B cell (primary cell): ENCODE measurements around the gene AGO3. TPM values are rescaled to one million over a fixed set of nuclear protein-coding genes. Genes with fewer than 3 reads are reported as not detected.

Source experiments
- ATAC-seq: fragments of 200-7000 bp; cut with Tn5 transposase; one replicate; pipeline ENCODE4 v1.10.0; 2021; ENCODE audit warnings: low read depth, mild to moderate bottlenecking, moderate number of reproducible peaks, moderate library complexity
- CTCF ChIA-PET: fragments of 350-600 bp; sonication (Branson Sonifier 250); formaldehyde crosslinking; loops from one replicate; lab custom pipeline; 2021; ENCODE audit warnings: antibody characterized with exemption, inconsistent platforms; lab: Charles Lee
- POLR2A ChIA-PET: fragments of 350-600 bp; sonication (Branson Sonifier 250); formaldehyde crosslinking; loops from one replicate; lab custom pipeline; 2021; ENCODE audit warnings: antibody characterized with exemption; lab: Charles Lee
- DNase-seq: peaks from one replicate; pipeline ENCODE4 v3.0.0; 2013
- H2AFZ ChIP-seq: 2 replicates; pipeline ENCODE4 v1.6.1; 2012; ENCODE audit warnings: mild to moderate bottlenecking, low read depth, low read length; ENCODE audit not compliant: insufficient read depth, poor library complexity, severe bottlenecking
- H3K27ac ChIP-seq, 2 donors: 1 replicate in 1 of 2; 2 replicates in 1 of 2; pipeline ENCODE4 v1.5.1; 2012 to 2013; ENCODE audit warnings: low read length in 2 of 2, mild to moderate bottlenecking in 2 of 2, moderate library complexity in 1 of 2
- H3K27me3 ChIP-seq, 4 experiments: fragments of 200-600 bp in 1 of 4; sonication (generic) in 1 of 4; replicated peaks in 1 of 4; 1 replicate in 2 of 4; 2 replicates in 2 of 4; pipeline versions ENCODE4 v1.6.1 to v1.7.0; 2013 to 2016; ENCODE audit warnings: low read length in 3 of 4, mild to moderate bottlenecking in 2 of 4, mixed read lengths in 1 of 4, moderate library complexity in 1 of 4; ENCODE audit not compliant: insufficient read depth in 4 of 4, control insufficient read depth in 3 of 4; ENCODE audit errors: control extremely low read depth in 1 of 4
- H3K36me3 ChIP-seq, 2 experiments: replicated peaks in 1 of 2; 1 replicate in 1 of 2; 2 replicates in 1 of 2; pipeline versions ENCODE4 v1.6.1 to v1.7.1; 2013; ENCODE audit warnings: low read length in 1 of 2; ENCODE audit not compliant: insufficient read depth in 2 of 2, control insufficient read depth in 1 of 2; ENCODE audit errors: control extremely low read depth in 1 of 2, extremely low read depth in 1 of 2
- H3K4me1 ChIP-seq, 2 donors: fragments of 200-600 bp in 1 of 2; sonication (generic) in 1 of 2; 1 replicate in 1 of 2; 2 replicates in 1 of 2; pipeline versions ENCODE4 v1.5.1 to v1.6.1; 2013 to 2017; ENCODE audit warnings: low read length in 2 of 2; ENCODE audit not compliant: control insufficient read depth in 2 of 2, insufficient read depth in 2 of 2
- H3K4me2 ChIP-seq: replicated peaks from 2 replicates; pipeline ENCODE3; 2012; ENCODE audit warnings: mild to moderate bottlenecking, low read depth, low read length; ENCODE audit not compliant: poor library complexity, severe bottlenecking
- H3K4me3 ChIP-seq, 5 experiments: fragments of 200-600 bp in 1 of 5; sonication (generic) in 1 of 5; 1 replicate in 3 of 5; 2 replicates in 2 of 5; pipeline versions ENCODE4 v1.5.1 to v1.7.0; 2011 to 2016; ENCODE audit warnings: low read length in 4 of 5, mild to moderate bottlenecking in 4 of 5, low read depth in 2 of 5, control low read depth in 1 of 5, moderate library complexity in 1 of 5; ENCODE audit not compliant: insufficient read depth in 1 of 5; ENCODE audit errors: control extremely low read depth in 1 of 5, extremely low read depth in 1 of 5
- H3K79me2 ChIP-seq: fragments of 200-600 bp; sonication (generic); one replicate; pipeline ENCODE4 v1.6.0; 2016; ENCODE audit warnings: low read length; ENCODE audit not compliant: control insufficient read depth, insufficient read depth
- H3K9ac ChIP-seq: fragments of 200-600 bp; sonication (generic); 2 replicates; pipeline ENCODE4 v1.6.1; 2017; ENCODE audit warnings: mild to moderate bottlenecking, low read length, moderate library complexity
- H3K9me3 ChIP-seq, 3 donors: one replicate each; pipeline versions ENCODE4 v1.6.1 to v1.7.1; 2013; ENCODE audit warnings: low read length in 2 of 3; ENCODE audit not compliant: control insufficient read depth in 2 of 3, insufficient read depth in 1 of 3; ENCODE audit errors: control extremely low read depth in 1 of 3
- H4K20me1 ChIP-seq: 2 replicates; pipeline ENCODE4 v1.6.0; 2012; ENCODE audit warnings: mild to moderate bottlenecking, low read length; ENCODE audit not compliant: insufficient read depth, control insufficient read depth, poor library complexity, severe bottlenecking
- H3K27ac Mint-ChIP-seq: one replicate; pipeline ENCODE4 v1.8.0; 2021; ENCODE audit warnings: mixed read lengths
- H3K27me3 Mint-ChIP-seq: one replicate; pipeline ENCODE4 v1.8.0; 2021; ENCODE audit warnings: mixed read lengths
- H3K4me1 Mint-ChIP-seq: one replicate; pipeline ENCODE4 v1.8.0; 2021; ENCODE audit warnings: mixed read lengths
- H3K4me3 Mint-ChIP-seq: one replicate; pipeline ENCODE4 v1.8.0; 2021; ENCODE audit warnings: mixed read lengths
- H3K9me3 Mint-ChIP-seq: one replicate; pipeline ENCODE4 v1.8.0; 2022; ENCODE audit warnings: mixed read lengths; ENCODE audit not compliant: insufficient read depth
- CTCF ChIP-seq: fragments of 200-600 bp; IDR thresholded peaks from one replicate; pipeline ENCODE4 v1.8.0; 2022; ENCODE audit warnings: antibody characterized with exemption, mild to moderate bottlenecking
- EZH2 ChIP-seq: IDR thresholded peaks from 2 replicates; pipeline ENCODE4 v1.6.1; 2012; ENCODE audit warnings: borderline replicate concordance, low read depth, mild to moderate bottlenecking, moderate library complexity, low read length; ENCODE audit not compliant: insufficient read depth, poor library complexity, severe bottlenecking
- WGBS: methylation state at CpG from one replicate; pipeline ENCODE4 v1.1.5; 2013; ENCODE audit warnings: missing lambda C conversion rate; ENCODE audit not compliant: insufficient coverage; 5-methylcytosine and 5-hydroxymethylcytosine counted together
- intact Hi-C: fragments of 100-400 bp; cut with micrococcal nuclease; formaldehyde crosslinking; loops from one replicate; pipeline ENCODE4 v1.10.0; 2022
- polyA plus RNA-seq: library from polyadenylated mRNA; depleted of rRNA; stranded (reverse); fragments of >200 nt; gene quantifications from 2 replicates; pipeline ENCODE4 v1.2.3, GENCODE V29; 2012
- total RNA-seq, 2 donors: library from RNA; stranded (reverse); fragments of 120-200 nt in 1 of 2; gene quantifications; 1 replicate in 1 of 2; 2 replicates in 1 of 2; pipeline versions ENCODE4 v1.2.3 to v1.2.4, GENCODE V29; 2013 to 2022

AGO3 gene
- total and polyA plus RNA-seq, 2 donors (not counting 1 experiment from before 2014, with no cell fraction given), result 5.1 to 44.9 TPM

- Mint-ChIP-seq H3K9me3 (no peaks in the 10 kb centered on the region), H3K4me1 (peaks cover 32% of the 10 kb centered on the region), H3K27me3 (no peaks in the 10 kb centered on the region), H3K4me3 (peak overlapping the region; percentile 23), H3K27ac (peak overlapping the region; percentile 96)
- ATAC-seq (peak; percentile 99), DNase-seq (peak; percentile 88)
- WGBS, result 0% methylated on average over 1 of the region's 6 CpGs
- Histone ChIP-seq H3K36me3 (peaks cover 0 to 52% of the 10 kb centered on the region in 2 experiments), H2AFZ (peak overlapping the region; percentile 59), H3K4me2 (peak overlapping the region; percentile 50), H3K9ac (no peak overlapping the region), H3K4me3 (no peak overlapping the region), H3K27ac (peak overlapping the region; percentile 71 to 93), H3K79me2 (no peaks in the 10 kb centered on the region), H4K20me1 (no peaks in the 10 kb centered on the region), H3K9me3 (no peaks in the 10 kb centered on the region), H3K4me1 (peaks cover 21 to 24% of the 10 kb centered on the region in 2 donors), H3K27me3 (no peaks in the 10 kb centered on the region)
- ChIA-PET POLR2A (interaction anchor here (0.6 to 0.7 kb wide), 2 partner anchors 117 to 234 kb away, joined by 3 to 8 read pairs; no protein-coding TSS in a partner anchor), CTCF (interaction anchor here (1.3 to 2.8 kb wide), 2 partner anchors 10 to 12 kb away, joined by 3 to 15 read pairs; partner anchors contain the start of gene AGO1)
- intact Hi-C loops, result loop anchor here (1.0 kb wide), 1 partner anchor 11 kb away; the partner anchor contains the start of gene AGO1
- TF ChIP-seq CTCF (no peak), EZH2 (no peak)
Observed at GRCh38 chr1:35894183-35894582, 36.7 kb upstream of the AGO3 start.

- no peak overlapping the region for H3K4me3 ChIP-seq
- Mint-ChIP-seq H3K27me3 (no peaks in the 10 kb centered on the region), H3K4me1 (peaks cover 32% of the 10 kb centered on the region), H3K9me3 (no peaks in the 10 kb centered on the region), H3K4me3 (peak overlapping the region; percentile 23), H3K27ac (peak overlapping the region; percentile 96)
- WGBS, result no CpG with 5 or more reads among the region's 1 CpG
- H3K27me3 ChIP-seq, result no peaks in the 10 kb centered on the region
- H3K79me2 ChIP-seq, result no peaks in the 10 kb centered on the region
- H3K9me3 ChIP-seq, result no peaks in the 10 kb centered on the region
- H3K4me2 ChIP-seq, result peak overlapping the region; percentile 50
- peaks cover 21 to 24% of the 10 kb centered on the region in 2 donors for H3K4me1 ChIP-seq
- H3K36me3 ChIP-seq, result peaks cover 0 to 52% of the 10 kb centered on the region in 2 experiments
- H4K20me1 ChIP-seq, result no peaks in the 10 kb centered on the region
- no peak overlapping the region for H2AFZ ChIP-seq
- DNase-seq (no peak), ATAC-seq (no peak)
- POLR2A ChIA-PET, result interaction anchor here (0.6 to 0.7 kb wide), 2 partner anchors 118 to 234 kb away, joined by 3 to 8 read pairs; no protein-coding TSS in a partner anchor
- intact Hi-C loops, result loop anchor here (1.0 kb wide), 1 partner anchor 11 kb away; the partner anchor contains the start of gene AGO1
- H3K9ac ChIP-seq, result no peak overlapping the region
- no peak for TF ChIP-seq EZH2
- no peak for TF ChIP-seq CTCF
- peak overlapping the region; percentile 43 to 93 for H3K27ac ChIP-seq
- CTCF ChIA-PET, result interaction anchor here (1.3 to 2.8 kb wide), 2 partner anchors 11 to 12 kb away, joined by 3 to 15 read pairs; partner anchors contain the start of gene AGO1
Observed at GRCh38 chr1:35894656-35895055, 36.2 kb upstream of the AGO3 start.
